Stimulated activated CD4-positive, alpha-beta T cell treated with anti-CD3 and anti-CD28 coated beads, Interleukin-2, amount 100 ng/mL, for 48 hours (primary cell): ENCODE measurements around the gene CHRNA4.

Source experiments
- DNase-seq, 2 donors: peaks; one replicate each; pipeline ENCODE4 v3.0.0-alpha.2; 2020

CHRNA4 gene

DNA sequence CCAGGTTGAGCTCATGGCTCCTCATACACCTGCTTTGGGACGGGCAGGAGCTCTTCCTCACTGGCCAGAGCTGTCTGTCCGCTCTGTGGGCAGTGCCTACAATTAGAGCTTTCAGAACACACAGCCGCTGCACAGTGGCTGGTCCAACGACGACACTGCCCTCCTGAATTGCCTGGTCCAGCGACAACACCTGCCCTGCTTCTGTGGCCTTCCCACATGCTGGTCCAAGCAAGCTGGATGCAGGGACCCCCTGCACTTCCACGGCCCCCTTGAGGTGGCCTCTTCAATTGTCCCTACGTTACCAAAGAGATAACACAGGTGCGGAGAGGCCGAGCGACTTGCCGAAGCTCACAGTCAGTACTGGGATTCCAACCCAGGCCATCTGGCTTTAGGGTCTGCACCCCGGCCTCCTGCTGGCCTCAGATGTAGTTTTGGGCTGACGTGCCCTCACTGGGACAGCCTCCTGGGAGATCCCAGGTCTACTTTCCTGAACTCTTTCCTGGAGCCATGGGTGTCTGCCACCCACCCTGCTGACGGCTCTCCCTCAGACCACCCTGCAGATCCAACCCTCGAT, 1.4 kb upstream of the CHRNA4 start:
- no peak for DNase-seq

DNA sequence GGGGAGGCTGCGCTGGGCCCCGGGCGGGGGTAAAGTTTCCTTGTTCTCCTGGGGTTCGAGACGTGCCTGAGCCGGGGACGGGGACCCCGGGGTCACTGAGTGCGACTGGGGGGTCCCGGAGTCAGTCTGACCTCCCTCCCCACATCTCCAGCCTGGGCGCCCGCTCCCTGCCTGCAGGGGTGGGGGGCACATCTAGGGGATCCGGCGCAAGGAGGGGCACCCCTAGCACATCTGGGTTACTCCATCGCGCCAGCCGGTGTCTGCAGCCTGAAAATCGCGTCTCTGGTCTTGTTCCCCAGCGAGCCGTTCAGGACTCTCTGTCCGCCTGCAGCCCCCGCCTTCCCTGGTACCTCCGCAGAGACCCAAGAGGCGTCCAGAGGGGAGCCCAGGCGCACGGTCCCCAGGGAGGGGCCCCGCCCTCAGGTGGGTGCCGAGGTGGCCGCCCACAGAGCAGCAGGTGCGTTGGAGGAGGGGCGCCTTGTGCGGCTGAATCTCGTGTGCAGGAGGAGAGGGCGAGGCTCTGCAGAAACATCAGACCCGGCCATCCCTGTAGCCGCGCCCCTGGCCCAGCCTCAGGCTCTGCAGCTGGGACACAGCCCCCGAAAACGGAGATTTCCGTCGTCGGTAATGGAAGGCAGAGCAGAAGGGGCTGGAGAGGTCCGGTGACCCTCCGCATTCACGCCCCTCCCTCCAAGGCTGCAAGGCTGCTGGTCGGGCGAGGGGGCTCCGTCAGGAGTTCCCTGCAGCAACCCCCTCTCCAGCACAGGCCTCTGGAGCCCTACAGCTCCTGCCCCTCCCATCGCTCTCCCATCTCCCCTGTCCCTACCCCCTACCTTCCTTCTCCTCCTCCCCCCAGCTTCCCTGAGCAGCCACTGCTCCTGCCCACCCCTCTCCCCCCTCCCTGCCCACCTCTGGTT, 628 bp upstream of the CHRNA4 start:
- no peak for DNase-seq

DNA sequence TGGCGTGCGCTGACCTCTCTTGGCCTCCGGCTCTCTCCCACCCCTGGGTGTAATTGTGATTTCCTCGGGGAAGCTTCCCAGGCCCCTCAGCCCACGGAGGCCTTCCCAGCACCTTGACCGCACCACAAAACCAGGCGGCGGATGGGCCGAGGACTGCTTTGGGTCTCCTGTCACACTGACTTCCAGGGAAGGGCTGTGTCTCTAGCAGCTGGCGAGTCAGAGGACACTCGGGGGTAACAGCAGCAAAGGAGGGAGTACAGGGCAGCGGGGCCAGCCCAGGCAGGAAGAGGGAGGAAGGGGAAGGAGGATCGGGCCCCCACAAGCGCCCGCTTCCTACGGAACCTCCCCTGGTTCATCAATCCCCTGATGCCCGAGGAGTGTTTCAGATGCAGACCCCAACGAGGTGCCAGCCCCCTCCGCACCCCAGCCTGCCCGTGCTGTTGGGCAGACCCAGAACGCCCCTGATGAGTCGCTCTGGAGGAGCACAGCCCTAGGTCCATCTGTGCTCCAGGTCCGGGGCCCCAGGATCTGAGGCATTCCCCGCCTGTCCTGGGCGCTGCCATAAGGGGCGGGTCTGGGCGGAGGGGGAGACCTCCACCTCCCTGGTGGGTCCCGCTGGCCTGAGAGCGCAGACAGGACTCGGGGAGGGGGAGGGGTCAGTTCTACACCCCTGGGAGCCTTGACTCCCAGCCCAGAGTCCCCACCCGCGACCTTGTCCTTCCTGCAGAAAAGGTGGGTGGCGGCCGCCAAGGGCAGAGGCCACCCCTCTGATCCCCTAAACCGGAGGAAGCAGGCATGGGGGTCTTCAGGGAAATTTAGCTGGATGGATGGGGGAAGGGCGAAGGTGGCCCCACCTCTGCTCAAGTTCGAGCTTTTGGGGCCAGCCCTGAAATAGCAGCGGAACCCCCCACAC, 956 bp downstream of the CHRNA4 start:
- no peak for DNase-seq

- no peak for DNase-seq
Observed at GRCh38 chr20:63359164-63359934, 1.8 kb downstream of the CHRNA4 start.

DNA sequence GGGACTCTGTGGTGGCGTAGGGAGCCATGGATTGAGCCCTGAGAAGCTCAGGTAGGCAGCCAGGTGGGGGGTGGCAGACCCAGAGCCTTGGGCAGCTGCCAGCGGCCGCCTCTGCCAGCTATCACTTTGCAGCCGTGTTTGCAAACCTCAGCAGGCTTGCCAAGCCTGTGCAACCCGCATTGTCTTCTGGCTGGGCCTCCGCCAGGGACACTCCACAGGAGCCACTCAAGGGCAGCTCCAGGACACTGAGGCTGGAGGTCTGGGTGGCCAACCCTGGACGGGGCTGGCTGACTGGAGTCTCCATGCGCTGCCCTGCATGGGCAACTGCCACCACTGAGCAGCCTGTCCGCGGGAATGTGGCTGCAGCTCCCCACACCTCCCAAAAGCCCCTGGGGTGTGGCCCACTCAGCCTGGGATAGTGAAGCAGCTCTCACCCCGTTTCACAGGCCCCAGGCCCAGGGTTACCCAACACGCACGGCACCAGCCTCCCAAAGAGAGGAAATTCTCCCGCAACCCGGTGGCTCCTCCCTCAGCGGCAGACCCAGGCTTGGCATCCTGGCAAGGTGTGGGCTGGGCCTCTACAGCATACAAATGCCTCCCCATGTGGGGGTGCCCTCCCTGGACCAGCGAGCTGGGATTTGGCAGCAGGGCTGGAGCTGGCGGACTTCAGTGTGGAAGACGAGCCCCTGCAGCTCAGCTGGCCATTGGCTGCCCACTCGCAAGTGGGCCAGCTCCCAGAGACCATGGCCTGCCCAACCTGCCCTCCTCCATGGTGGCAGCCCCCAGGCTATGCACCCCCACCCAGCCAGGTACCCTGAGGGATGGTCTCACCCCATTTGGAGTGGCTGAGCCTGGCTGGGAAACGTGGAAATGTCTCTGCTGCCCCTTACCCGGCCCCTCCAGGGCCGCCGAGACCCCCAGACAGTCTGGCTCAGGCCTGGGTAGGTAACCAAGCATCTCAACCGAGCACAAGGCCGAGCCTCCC, 2.9 kb downstream of the CHRNA4 start:
- DNase-seq: no peak

GRCh38 chr20:63356931-63357879, 3.9 kb downstream of the CHRNA4 start:
- DNase-seq: no peak

DNA sequence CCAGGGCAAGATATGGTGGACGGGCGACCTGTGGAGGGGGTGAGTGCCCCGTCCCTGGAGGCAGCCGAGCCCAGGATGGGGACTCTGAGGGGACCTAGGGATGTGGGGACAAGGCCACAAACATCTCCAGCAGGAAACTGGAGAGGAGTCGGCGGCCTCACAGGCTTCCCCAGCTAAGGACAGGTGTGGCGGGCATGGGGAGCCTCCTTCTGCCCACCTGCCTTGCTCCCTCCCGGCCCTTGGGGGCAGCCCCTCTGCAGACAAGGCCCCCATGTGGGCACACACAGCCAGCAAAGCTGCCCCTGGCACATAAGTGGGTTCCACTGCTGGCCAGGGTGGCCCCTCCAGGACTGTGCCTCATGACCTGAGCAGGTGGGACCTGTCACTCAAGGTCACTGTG, 4.6 kb downstream of the CHRNA4 start:
- DNase-seq: no peak

DNA sequence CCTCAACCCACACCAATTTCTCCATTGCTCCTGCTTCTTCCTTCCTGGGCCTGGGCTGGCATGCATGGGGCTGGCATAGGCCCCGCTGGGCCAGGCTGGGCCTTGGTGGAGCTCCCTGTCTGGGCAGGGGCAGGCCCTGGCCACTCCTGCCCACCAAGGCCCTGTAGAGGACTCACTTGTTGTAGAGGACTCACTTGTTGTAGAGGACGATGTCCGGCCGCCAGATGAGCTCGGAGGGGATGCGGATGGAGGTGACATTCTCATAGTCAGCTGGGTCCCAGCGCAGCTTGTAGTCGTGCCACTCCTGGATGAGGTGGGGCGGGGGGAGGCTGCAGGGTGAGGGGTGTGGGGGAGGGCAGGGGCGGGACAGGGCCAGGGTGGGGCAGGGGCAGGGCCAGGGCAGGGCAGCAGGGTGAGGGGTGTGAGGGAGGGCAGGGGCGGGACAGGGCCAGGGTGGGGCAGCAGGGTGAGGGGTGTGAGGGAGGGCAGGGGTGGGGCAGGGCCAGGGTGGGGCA, 5.3 kb downstream of the CHRNA4 start:
- DNase-seq: no peak

GRCh38 chr20:63354636-63355350, 6.4 kb downstream of the CHRNA4 start:
- DNase-seq: no peak

DNA sequence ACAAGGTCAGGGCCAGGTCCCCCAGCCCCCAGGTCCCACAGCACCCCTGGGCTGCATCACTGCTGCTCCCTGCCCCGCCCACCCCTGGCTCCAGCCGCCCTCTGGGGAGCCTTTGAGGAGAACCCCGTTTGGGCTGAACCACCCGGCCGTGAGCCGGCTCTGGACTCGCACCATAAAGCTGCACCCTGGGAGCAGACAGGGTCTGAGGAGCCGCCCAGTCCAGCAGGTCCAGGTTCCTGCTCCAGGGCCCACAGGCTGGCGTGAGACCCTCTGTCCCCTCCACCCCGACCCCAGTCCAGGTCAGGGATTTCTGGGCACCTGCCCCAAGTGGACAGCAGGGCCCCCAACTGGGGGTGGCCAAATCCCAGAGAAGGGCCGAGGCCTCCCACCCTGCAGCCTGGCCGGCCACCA, 8.3 kb downstream of the CHRNA4 start:
- DNase-seq: no peak

DNA sequence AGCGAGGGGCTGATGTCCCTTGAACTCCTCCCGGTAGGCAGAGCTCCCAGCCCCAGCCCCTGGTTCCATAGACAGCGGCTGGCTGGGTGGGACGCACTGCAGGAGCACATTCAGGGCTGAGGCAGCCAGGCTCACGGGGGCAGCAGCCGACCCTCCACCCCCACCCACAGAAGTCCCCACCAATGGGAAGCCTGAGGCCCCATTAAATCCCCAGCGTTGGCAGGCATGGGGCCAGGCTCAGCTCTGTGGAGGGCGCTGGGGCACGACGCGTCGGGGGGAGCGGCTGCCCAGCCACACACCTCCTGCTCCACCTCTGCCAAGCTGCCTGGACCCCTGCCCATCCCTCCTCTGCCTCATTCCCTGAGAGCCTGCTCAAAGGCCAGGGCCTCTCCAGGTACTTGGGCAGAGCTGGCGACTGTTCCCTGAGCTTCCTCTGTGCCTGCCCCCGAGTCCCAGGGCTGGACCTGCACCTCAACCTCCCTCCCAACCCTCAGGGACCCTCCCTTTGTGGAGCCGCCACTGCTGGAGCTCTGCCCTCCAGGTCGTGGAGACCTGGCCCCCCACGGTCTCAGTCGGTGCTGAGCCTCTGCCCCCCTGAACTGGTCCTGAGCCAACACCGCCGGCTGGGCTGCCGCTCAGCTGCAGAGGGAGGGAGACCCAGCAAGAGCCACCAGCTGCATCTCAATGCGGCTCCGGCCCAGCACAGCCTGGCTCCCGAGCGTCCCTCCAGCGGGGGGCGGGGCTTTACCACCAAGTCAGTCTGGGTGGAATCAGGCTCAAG, 9.1 kb downstream of the CHRNA4 start:
- no peak for DNase-seq

DNA sequence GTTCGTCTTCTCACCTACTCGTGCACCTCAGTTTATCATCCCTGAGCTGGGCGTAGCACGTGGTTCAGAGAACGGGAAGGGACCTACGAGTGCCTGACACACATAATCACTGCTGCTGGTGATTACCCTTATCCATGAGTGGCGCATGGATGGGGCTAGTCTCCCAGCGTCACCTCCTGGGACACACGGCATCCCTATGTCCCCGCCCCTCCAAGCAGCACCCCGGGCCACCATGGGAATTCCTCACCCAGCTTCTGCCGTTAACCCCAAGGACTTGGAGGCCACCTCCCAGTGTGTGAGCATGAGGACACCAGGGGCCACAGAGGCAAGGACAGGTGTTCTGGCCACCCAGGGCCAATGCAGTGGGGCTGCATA, 9.8 kb downstream of the CHRNA4 start:
- DNase-seq: no peak

GRCh38 chr20:63350597-63351325, 10.4 kb downstream of the CHRNA4 start:
- no peak for DNase-seq

DNA sequence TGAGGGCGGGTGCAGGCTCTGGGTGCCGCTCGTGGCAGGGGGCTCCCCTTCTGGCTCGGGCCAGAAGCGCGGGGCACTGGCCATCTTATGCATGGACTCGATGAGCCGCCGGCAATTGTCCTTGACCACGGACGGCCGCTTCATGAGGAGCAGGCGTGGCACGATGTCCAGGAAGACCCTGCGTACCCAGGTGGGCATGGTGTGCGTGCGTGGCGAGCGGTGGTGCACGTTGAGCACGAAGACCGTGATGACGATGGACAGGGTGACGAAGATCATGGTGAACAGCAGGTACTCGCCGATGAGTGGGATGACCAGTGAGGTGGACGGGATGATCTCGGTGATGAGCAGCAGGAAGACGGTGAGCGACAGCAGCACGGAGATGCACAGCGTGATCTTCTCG, 11.0 kb downstream of the CHRNA4 start:
- DNase-seq: no peak

GRCh38 chr20:63349516-63349895, 11.6 kb downstream of the CHRNA4 start:
- no peak for DNase-seq

- DNase-seq: no peak
Observed at GRCh38 chr20:63348828-63349515, 12.2 kb downstream of the CHRNA4 start.
